Activated gamma-delta T cell treated with anti-CD3 and anti-CD28 coated beads, Interleukin-2, amount 50 U/mL, for 16 hours (primary cell): Measurements from ENCODE around the gene B3GNT8.
A peak's percentile ranks its signal among the peaks of the same experiment; 100 is the strongest.
"Not testable (repeated sequence)": the region's sequence is repeated elsewhere in the genome, so short reads cannot be mapped to it uniquely, and the experiment has no call there.

ENCODE experiments used
- DNase-seq: peaks from one replicate; pipeline ENCODE4 v3.0.0-alpha.2; 2020; ENCODE audit warnings: low read depth

B3GNT8 gene

GRCh38 chr19:41414461-41414860, 12.7 kb downstream of the B3GNT8 start:
- no peak for DNase-seq

- no peak for DNase-seq
Measured at GRCh38 chr19:41413947-41414346, 13.2 kb downstream of the B3GNT8 start.

- DNase-seq = no peak
Measured at GRCh38 chr19:41412953-41413352, 14.2 kb downstream of the B3GNT8 start.

- DNase-seq = no peak
Measured at GRCh38 chr19:41411968-41412265, 15.3 kb downstream of the B3GNT8 start.

GRCh38 chr19:41411100-41411967, 15.8 kb downstream of the B3GNT8 start:
- DNase-seq = no peak

- no peak for DNase-seq
Measured at GRCh38 chr19:41410336-41411054, 16.7 kb downstream of the B3GNT8 start.

- no peak for DNase-seq
Measured at GRCh38 chr19:41409288-41409687, 17.9 kb downstream of the B3GNT8 start.

- DNase-seq = not testable (repeated sequence)
Measured at GRCh38 chr19:41408846-41409245, 18.3 kb downstream of the B3GNT8 start.

GRCh38 chr19:41408256-41408655, 18.9 kb downstream of the B3GNT8 start:
- no peak for DNase-seq

- DNase-seq = no peak
Measured at GRCh38 chr19:41407271-41407670, 19.9 kb downstream of the B3GNT8 start.

GRCh38 chr19:41405776-41406175, 21.4 kb downstream of the B3GNT8 start:
- DNase-seq = no peak

GRCh38 chr19:41403181-41403970, 23.8 kb downstream of the B3GNT8 start:
- no peak for DNase-seq

- DNase-seq = no peak
Measured at GRCh38 chr19:41402010-41402409, 25.2 kb downstream of the B3GNT8 start.

- DNase-seq = no peak
Measured at GRCh38 chr19:41401483-41401882, 25.7 kb downstream of the B3GNT8 start.

- DNase-seq = no peak
Measured at GRCh38 chr19:41399525-41399924, 27.6 kb downstream of the B3GNT8 start.

- no peak for DNase-seq
Measured at GRCh38 chr19:41399091-41399490, 28.1 kb downstream of the B3GNT8 start.

- no peak for DNase-seq
Measured at GRCh38 chr19:41398598-41398997, 28.6 kb downstream of the B3GNT8 start.

GRCh38 chr19:41398050-41398418, 29.1 kb downstream of the B3GNT8 start:
- no peak for DNase-seq

- DNase-seq = peak; percentile 99
Measured at GRCh38 chr19:41397086-41398049, 29.8 kb downstream of the B3GNT8 start, which contains the start of the genes BCKDHA and EXOSC5. Gene BCKDHA (plus strand): TSS chr19:41397818. CDS start chr19:41397828, 10 bp downstream. Gene EXOSC5 (minus strand): TSS chr19:41397359. CDS start chr19:41397328, 31 bp downstream.

GRCh38 chr19:41395355-41395754, 31.8 kb downstream of the B3GNT8 start:
- no peak for DNase-seq

- no peak for DNase-seq
Measured at GRCh38 chr19:41392775-41393174, 34.4 kb downstream of the B3GNT8 start.
